Measurements from ENCODE around the gene ZNF638.
"Not testable (repeated sequence)": the region's sequence is repeated elsewhere in the genome, so short reads cannot be mapped to it uniquely, and the experiment has no call there.

Gene ZNF638

DNA sequence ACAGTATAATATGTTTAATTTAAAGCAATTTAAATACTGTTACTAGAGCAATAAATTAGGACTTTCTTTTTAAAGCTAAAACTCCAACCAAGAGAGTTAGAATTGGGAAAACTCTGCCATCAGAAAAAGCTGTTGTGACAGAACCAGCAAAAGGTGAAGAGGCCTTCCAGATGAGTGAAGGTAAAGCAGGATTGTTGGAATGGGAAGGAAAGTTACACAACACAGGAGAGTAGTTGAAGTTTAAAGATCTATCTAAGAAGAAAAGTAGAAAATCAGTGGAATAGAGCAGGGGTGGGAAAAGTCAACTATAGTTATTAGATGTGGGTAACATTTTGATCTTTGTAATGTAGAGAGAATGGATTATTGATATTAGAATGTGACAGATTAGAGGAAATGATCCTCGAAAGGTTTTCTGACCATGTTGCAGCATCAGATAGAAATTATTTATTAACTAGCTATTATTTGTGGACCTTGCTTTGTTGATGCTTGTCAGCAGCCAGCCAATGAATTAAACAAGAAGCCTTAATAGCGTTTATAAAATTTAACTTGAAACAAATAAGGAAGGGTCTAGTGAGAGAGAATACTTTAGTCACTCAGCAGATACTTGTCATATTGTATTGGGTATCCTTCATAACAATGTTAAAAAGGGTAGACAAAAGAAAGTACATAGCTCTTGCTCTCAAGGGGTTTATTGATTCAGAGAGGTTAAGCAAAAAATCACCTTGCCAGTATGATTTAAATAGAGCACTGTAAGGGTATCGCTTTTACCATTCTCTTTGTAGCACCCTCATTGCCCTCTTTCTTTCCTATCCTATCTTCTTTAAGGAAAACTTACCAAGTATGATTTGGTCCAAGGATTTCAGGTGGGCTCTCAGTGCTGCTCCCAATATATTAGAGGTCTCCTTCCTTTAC, 97.1 kb downstream of the ZNF638 start:
- H3K9ac ChIP-seq (ENCODE audit: low read depth, low read length, poor library complexity), result no peak overlapping the region
- WGBS, 2 donors (ENCODE audit: extremely low coverage in 2 of 2, insufficient read length in 2 of 2, insufficient replicate concordance in 1 of 2), result no CpG with 5 or more reads among the region's 3 CpGs
- no peak overlapping the region for H2BK12ac ChIP-seq (ENCODE audit: low read length)
- H3K4me3 ChIP-seq (ENCODE audit: low read length in 2 of 2), result no peak overlapping the region
- H3K36me3 ChIP-seq (replicated peaks in 1 of 2; ENCODE audit: control insufficient read depth in 2 of 2, insufficient read depth in 2 of 2, low read length in 2 of 2), result peaks cover 15 to 99% of the 10 kb centered on the region in 2 donors
- H3K4me2 ChIP-seq (ENCODE audit: insufficient read depth, low read length, poor library complexity, severe bottlenecking), result no peak overlapping the region
- H3K23ac ChIP-seq (ENCODE audit: low read depth, low read length, poor library complexity), result no peak overlapping the region
- no peak overlapping the region for H2AFZ ChIP-seq (ENCODE audit: low read length)
- H4K91ac ChIP-seq (ENCODE audit: low read depth, low read length, poor library complexity), result no peak overlapping the region
- peaks cover 0 to 5% of the 10 kb centered on the region in 2 donors for H3K9me3 ChIP-seq (replicated peaks in 1 of 2; ENCODE audit: control insufficient read depth in 2 of 2, insufficient read depth in 1 of 2, low read depth in 1 of 2, low read length in 2 of 2)
- H3K18ac ChIP-seq (ENCODE audit: low read length), result no peak overlapping the region
- no peaks in the 10 kb centered on the region for H3K79me1 ChIP-seq (ENCODE audit: low read depth, low read length)
- H3K4ac ChIP-seq (ENCODE audit: low read length), result no peak overlapping the region
- no peak overlapping the region for H4K8ac ChIP-seq (ENCODE audit: low read depth, low read length)
- H3K14ac ChIP-seq (ENCODE audit: low read length), result no peak overlapping the region
- no peak overlapping the region for H2BK120ac ChIP-seq (ENCODE audit: low read depth, low read length)
- no peak overlapping the region for H2BK15ac ChIP-seq (ENCODE audit: low read length)
- no peak overlapping the region for H2BK5ac ChIP-seq (ENCODE audit: low read length)
- DNase-seq (ENCODE audit: low spot score), result no peak
- no peaks in the 10 kb centered on the region for H3K4me1 ChIP-seq (ENCODE audit: control insufficient read depth in 2 of 2, insufficient read depth in 1 of 2, low read depth in 1 of 2, low read length in 2 of 2)
- no peak overlapping the region for H3K27ac ChIP-seq (replicated peaks; ENCODE audit: low read length)
- no peak overlapping the region for H2AK5ac ChIP-seq (ENCODE audit: low read depth, low read length)
- no peaks in the 10 kb centered on the region for H3K27me3 ChIP-seq (ENCODE audit: control insufficient read depth in 3 of 3, insufficient read depth in 3 of 3, low read depth in 1 of 3, low read length in 3 of 3)

DNA sequence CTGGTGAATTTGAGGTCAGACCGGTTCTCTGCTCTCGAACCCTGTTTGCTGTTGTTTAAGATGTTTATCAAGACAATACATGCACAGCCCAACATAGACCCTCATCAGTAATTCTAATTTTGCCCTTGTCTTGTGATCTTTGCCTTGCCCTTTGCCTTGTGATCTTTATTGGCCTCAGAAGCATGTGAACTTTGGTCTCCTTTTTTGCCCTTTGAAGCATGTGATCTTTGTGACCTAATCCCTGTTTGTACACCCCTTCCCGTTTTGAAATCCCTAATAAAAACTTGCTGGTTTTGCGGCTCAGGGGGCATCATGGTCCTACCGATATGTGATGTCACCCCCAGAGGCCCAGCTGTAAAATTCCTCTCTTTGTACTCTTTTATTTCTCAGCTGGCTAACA, 113.6 kb downstream of the ZNF638 start:
- H3K9ac ChIP-seq (ENCODE audit: low read depth, low read length, poor library complexity), result not testable (repeated sequence)

DNA sequence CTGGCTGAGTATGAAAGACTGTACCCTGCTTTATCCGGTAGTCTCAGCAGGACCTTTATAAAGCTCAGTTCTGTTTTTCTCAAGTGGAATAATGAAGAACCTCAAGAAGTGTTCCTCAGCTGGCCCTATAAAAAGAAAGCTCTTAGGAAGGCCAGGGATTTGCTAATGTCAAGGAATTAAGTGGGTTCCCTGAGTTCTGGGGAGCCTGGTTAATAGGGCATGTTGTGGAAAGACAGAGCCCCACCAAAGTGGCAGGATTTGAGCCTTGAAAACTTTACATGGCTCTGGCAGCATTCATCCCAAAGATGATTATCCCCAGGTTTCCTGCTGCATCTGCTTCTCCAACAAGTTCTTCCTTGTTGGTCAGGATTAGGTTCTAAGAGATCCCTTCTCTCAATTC, 114.9 kb downstream of the ZNF638 start:
- Histone ChIP-seq H3K4me1 (ENCODE audit: control insufficient read depth in 2 of 2, insufficient read depth in 1 of 2, low read depth in 1 of 2, low read length in 2 of 2) (peaks cover 0 to 2% of the 10 kb centered on the region in 2 donors), H2AFZ (ENCODE audit: low read length) (no peak overlapping the region), H3K4me3 (ENCODE audit: low read length in 2 of 2) (no peak overlapping the region), H3K36me3 (replicated peaks in 1 of 2; ENCODE audit: control insufficient read depth in 2 of 2, insufficient read depth in 2 of 2, low read length in 2 of 2) (peaks cover 3 to 24% of the 10 kb centered on the region in 2 donors), H3K79me1 (ENCODE audit: low read depth, low read length) (no peaks in the 10 kb centered on the region), H3K18ac (ENCODE audit: low read length) (no peak overlapping the region), H3K27me3 (ENCODE audit: control insufficient read depth in 3 of 3, insufficient read depth in 3 of 3, low read depth in 1 of 3, low read length in 3 of 3) (peaks cover 0 to 6% (median 0%) of the 10 kb centered on the region in 3 experiments), H4K91ac (ENCODE audit: low read depth, low read length, poor library complexity) (no peak overlapping the region), H3K23ac (ENCODE audit: low read depth, low read length, poor library complexity) (no peak overlapping the region), H3K9ac (ENCODE audit: low read depth, low read length, poor library complexity) (no peak overlapping the region), H4K8ac (ENCODE audit: low read depth, low read length) (no peak overlapping the region), H2AK5ac (ENCODE audit: low read depth, low read length) (no peak overlapping the region), H3K4me2 (ENCODE audit: insufficient read depth, low read length, poor library complexity, severe bottlenecking) (no peak overlapping the region), H3K9me3 (replicated peaks in 1 of 2; ENCODE audit: control insufficient read depth in 2 of 2, insufficient read depth in 1 of 2, low read depth in 1 of 2, low read length in 2 of 2) (peaks cover 0 to 6% of the 10 kb centered on the region in 2 donors), H3K14ac (ENCODE audit: low read length) (no peak overlapping the region), H2BK15ac (ENCODE audit: low read length) (no peak overlapping the region), H3K4ac (ENCODE audit: low read length) (no peak overlapping the region), H2BK120ac (ENCODE audit: low read depth, low read length) (no peak overlapping the region), H3K27ac (replicated peaks; ENCODE audit: low read length) (no peak overlapping the region), H2BK12ac (ENCODE audit: low read length) (no peak overlapping the region), H2BK5ac (ENCODE audit: low read length) (no peak overlapping the region)
- WGBS, 2 donors (ENCODE audit: extremely low coverage in 2 of 2, insufficient read length in 2 of 2, insufficient replicate concordance in 1 of 2), result no CpG with 5 or more reads among the region's 1 CpG
- DNase-seq (ENCODE audit: low spot score), result no peak

More for the DNA sequence above, 113.6 kb downstream of the ZNF638 start:
- not testable (repeated sequence) for H2BK15ac ChIP-seq (ENCODE audit: low read length); H3K4me1 ChIP-seq (ENCODE audit: control insufficient read depth in 2 of 2, insufficient read depth in 1 of 2, low read depth in 1 of 2, low read length in 2 of 2); H2BK120ac ChIP-seq (ENCODE audit: low read depth, low read length); H3K4ac ChIP-seq (ENCODE audit: low read length); H3K18ac ChIP-seq (ENCODE audit: low read length); DNase-seq (ENCODE audit: low spot score); H3K79me1 ChIP-seq (ENCODE audit: low read depth, low read length); H4K91ac ChIP-seq (ENCODE audit: low read depth, low read length, poor library complexity); H2AFZ ChIP-seq (ENCODE audit: low read length); H2BK12ac ChIP-seq (ENCODE audit: low read length); H4K8ac ChIP-seq (ENCODE audit: low read depth, low read length); H2BK5ac ChIP-seq (ENCODE audit: low read length); H3K4me2 ChIP-seq (ENCODE audit: insufficient read depth, low read length, poor library complexity, severe bottlenecking); H3K14ac ChIP-seq (ENCODE audit: low read length); H3K9me3 ChIP-seq (replicated peaks in 1 of 2; ENCODE audit: control insufficient read depth in 2 of 2, insufficient read depth in 1 of 2, low read depth in 1 of 2, low read length in 2 of 2); H2AK5ac ChIP-seq (ENCODE audit: low read depth, low read length); H3K4me3 ChIP-seq (ENCODE audit: low read length in 2 of 2); H3K27me3 ChIP-seq (ENCODE audit: control insufficient read depth in 3 of 3, insufficient read depth in 3 of 3, low read depth in 1 of 3, low read length in 3 of 3); H3K27ac ChIP-seq (replicated peaks; ENCODE audit: low read length); H3K23ac ChIP-seq (ENCODE audit: low read depth, low read length, poor library complexity)
- no CpG with 5 or more reads among the region's 5 CpGs for WGBS, 2 donors (ENCODE audit: extremely low coverage in 2 of 2, insufficient read length in 2 of 2, insufficient replicate concordance in 1 of 2)
- peaks cover 3 to 35% of the 10 kb centered on the region in 2 donors for H3K36me3 ChIP-seq (replicated peaks in 1 of 2; ENCODE audit: control insufficient read depth in 2 of 2, insufficient read depth in 2 of 2, low read length in 2 of 2)

- Histone ChIP-seq H2BK5ac (ENCODE audit: low read length) (no peak overlapping the region), H2AFZ (ENCODE audit: low read length) (no peak overlapping the region), H3K23ac (ENCODE audit: low read depth, low read length, poor library complexity) (no peak overlapping the region), H3K4ac (ENCODE audit: low read length) (no peak overlapping the region), H4K8ac (ENCODE audit: low read depth, low read length) (no peak overlapping the region), H2AK5ac (ENCODE audit: low read depth, low read length) (no peak overlapping the region), H3K9me3 (replicated peaks in 1 of 2; ENCODE audit: control insufficient read depth in 2 of 2, insufficient read depth in 1 of 2, low read depth in 1 of 2, low read length in 2 of 2) (no peaks in the 10 kb centered on the region), H3K79me1 (ENCODE audit: low read depth, low read length) (no peaks in the 10 kb centered on the region), H3K4me2 (ENCODE audit: insufficient read depth, low read length, poor library complexity, severe bottlenecking) (no peak overlapping the region), H2BK15ac (ENCODE audit: low read length) (no peak overlapping the region), H3K14ac (ENCODE audit: low read length) (no peak overlapping the region), H2BK12ac (ENCODE audit: low read length) (no peak overlapping the region), H2BK120ac (ENCODE audit: low read depth, low read length) (no peak overlapping the region), H3K4me3 (ENCODE audit: low read length in 2 of 2) (no peak overlapping the region), H4K91ac (ENCODE audit: low read depth, low read length, poor library complexity) (no peak overlapping the region), H3K9ac (ENCODE audit: low read depth, low read length, poor library complexity) (no peak overlapping the region), H3K18ac (ENCODE audit: low read length) (no peak overlapping the region), H3K36me3 (replicated peaks in 1 of 2; ENCODE audit: control insufficient read depth in 2 of 2, insufficient read depth in 2 of 2, low read length in 2 of 2) (no peaks in the 10 kb centered on the region), H3K27ac (replicated peaks; ENCODE audit: low read length) (no peak overlapping the region), H3K27me3 (ENCODE audit: control insufficient read depth in 3 of 3, insufficient read depth in 3 of 3, low read depth in 1 of 3, low read length in 3 of 3) (peaks cover 0 to 35% (median 10%) of the 10 kb centered on the region in 3 experiments), H3K4me1 (ENCODE audit: control insufficient read depth in 2 of 2, insufficient read depth in 1 of 2, low read depth in 1 of 2, low read length in 2 of 2) (peaks cover 3 to 4% of the 10 kb centered on the region in 2 donors)
- no peak for DNase-seq (ENCODE audit: low spot score)
- no CpG with 5 or more reads among the region's 3 CpGs for WGBS, 2 donors (ENCODE audit: extremely low coverage in 2 of 2, insufficient read length in 2 of 2, insufficient replicate concordance in 1 of 2)
Observed at GRCh38 chr2:71449343-71449742, 117.8 kb downstream of the ZNF638 start.

Measured in neuronal stem cell (in vitro differentiated cells).